ENCODE data around the gene LRRC4B.

Gene LRRC4B

DNA sequence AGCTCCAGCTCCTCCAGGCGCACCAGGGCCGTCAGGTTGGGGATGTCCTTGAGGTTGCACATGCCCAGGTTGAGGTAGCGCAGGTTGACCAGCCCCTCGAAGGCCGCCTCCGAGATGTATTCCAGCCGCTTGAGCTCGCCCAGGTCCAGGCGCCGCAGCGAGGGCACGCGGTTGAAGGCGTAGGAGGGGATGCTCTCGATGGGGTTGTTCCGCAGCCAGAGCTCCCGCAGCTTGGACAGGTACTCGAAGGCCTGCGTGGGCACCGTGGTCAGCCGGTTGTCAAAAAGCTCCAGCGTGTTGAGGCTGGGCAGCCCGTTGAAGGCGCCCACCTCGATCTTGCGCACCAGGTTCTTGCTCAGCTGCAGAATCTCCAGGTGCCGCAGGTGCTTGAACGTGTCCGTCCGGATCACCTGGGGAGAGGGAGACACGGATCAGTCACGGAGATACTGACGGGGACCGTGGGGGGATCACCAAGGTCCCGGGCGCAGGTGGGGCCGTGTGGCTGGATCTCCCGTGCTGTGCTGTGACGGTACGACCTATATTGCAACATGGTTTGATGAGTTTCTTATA lies 49.1 kb downstream of the LRRC4B start:
- DNase-seq (ENCODE audit: extremely low read depth, low read depth), result no peak
- TF ChIP-seq, protein P1, sequence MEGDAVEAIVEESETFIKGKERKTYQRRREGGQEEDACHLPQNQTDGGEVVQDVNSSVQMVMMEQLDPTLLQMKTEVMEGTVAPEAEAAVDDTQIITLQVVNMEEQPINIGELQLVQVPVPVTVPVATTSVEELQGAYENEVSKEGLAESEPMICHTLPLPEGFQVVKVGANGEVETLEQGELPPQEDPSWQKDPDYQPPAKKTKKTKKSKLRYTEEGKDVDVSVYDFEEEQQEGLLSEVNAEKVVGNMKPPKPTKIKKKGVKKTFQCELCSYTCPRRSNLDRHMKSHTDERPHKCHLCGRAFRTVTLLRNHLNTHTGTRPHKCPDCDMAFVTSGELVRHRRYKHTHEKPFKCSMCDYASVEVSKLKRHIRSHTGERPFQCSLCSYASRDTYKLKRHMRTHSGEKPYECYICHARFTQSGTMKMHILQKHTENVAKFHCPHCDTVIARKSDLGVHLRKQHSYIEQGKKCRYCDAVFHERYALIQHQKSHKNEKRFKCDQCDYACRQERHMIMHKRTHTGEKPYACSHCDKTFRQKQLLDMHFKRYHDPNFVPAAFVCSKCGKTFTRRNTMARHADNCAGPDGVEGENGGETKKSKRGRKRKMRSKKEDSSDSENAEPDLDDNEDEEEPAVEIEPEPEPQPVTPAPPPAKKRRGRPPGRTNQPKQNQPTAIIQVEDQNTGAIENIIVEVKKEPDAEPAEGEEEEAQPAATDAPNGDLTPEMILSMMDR (IDR thresholded peaks at IDR 0.05; ENCODE audit: low read depth, low read length, missing control alignments), result no peak
- H3K4me3 ChIP-seq (replicated peaks; ENCODE audit: low read depth, low read length), result no peak overlapping the region

DNA sequence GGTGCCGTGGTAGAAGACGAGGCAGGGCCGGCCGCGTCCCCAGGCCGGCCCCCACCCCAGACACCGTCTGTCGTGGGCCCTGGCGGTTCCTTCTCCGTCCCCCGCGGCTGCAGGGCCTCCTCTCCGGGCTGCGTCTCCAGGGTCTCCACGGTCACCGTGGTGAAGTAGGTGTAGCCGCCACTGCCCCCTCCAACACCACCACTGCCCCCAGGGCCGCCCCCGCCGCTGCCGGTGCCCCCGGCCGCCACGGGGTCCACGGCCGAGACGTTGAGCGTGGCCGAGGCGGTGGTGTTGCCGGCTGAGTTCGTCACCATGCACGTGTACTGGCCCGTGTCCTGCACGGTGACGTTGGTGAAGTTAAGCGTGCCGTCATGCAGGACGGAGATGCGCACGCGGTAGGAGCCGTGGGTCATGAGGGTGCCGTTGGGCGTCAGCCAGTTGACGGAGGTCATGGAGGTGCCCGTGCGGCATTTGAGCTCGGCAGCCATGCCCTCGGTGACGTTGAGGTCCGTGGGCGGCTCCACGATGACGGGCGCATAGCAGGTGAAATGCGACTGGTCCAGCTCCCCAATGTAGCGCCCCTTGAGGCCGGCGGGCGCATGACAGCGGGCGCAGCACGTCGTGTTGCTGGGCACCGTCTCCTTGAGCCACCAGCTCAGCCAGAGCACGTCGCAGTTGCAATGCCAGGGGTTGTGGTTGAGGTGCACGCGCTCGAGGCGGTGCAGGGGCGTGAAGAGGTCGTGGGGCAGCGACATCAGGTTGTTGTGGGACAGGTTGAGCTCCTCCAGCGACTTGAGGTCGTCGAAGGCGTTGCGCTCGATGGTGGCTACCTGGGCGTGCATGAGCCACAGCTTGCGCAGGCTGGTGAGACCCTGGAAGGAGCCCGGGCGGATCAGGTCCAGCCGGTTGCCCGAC lies 49.9 kb downstream of the LRRC4B start:
- DNase-seq (ENCODE audit: extremely low read depth, low read depth), result no peak
- TF ChIP-seq, protein P1 (IDR thresholded peaks at IDR 0.05; ENCODE audit: low read depth, low read length, missing control alignments), result peak; percentile 8

DNA sequence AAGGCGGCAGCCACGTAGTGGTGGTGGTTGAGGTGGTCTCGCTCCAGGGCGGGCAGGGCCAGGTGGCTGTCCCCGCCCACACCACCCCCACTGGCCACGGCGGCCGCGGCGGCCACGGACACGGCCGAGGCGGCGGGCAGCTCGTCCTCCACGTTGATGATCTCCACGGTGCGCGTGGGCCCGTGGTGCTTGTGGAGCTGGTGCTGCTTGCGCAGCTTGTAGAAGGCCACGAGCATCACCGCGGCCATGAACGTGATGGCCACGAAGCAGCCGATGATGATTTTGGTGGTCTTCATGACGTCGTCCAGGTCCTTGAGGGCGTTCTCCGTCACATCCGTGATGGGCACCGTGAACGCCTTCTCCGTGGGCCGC lies 50.5 kb downstream of the LRRC4B start:
- no peak for DNase-seq (ENCODE audit: extremely low read depth, low read depth)
- TF ChIP-seq, protein P1 (IDR thresholded peaks at IDR 0.05; ENCODE audit: low read depth, low read length, missing control alignments), result no peak
- no peak overlapping the region for H3K4me3 ChIP-seq (replicated peaks; ENCODE audit: low read depth, low read length)

More for the DNA sequence above, 49.9 kb downstream of the LRRC4B start:
- H3K4me3 ChIP-seq (replicated peaks; ENCODE audit: low read depth, low read length), result no peak overlapping the region

GRCh38 chr19:50516964-50517703 lies 51.1 kb downstream of the LRRC4B start:
- no peak for DNase-seq (ENCODE audit: extremely low read depth, low read depth)
- no peak overlapping the region for H3K4me3 ChIP-seq (replicated peaks; ENCODE audit: low read depth, low read length)
- TF ChIP-seq, protein P1 (IDR thresholded peaks at IDR 0.05; ENCODE audit: low read depth, low read length, missing control alignments), result no peak

GRCh38 chr19:50516456-50516855 lies 51.8 kb downstream of the LRRC4B start:
- H3K4me3 ChIP-seq (replicated peaks; ENCODE audit: low read depth, low read length), result no peak overlapping the region
- DNase-seq (ENCODE audit: extremely low read depth, low read depth), result no peak
- TF ChIP-seq, protein P1 (IDR thresholded peaks at IDR 0.05; ENCODE audit: low read depth, low read length, missing control alignments), result no peak

- no peak overlapping the region for H3K4me3 ChIP-seq (replicated peaks; ENCODE audit: low read depth, low read length)
- TF ChIP-seq, protein P1 (IDR thresholded peaks at IDR 0.05; ENCODE audit: low read depth, low read length, missing control alignments), result no peak
- DNase-seq (ENCODE audit: extremely low read depth, low read depth), result no peak
These were observed 53.1 kb downstream of the LRRC4B start for GRCh38 chr19:50515168-50515561.
